Posterior vena cava (tissue), 2 donors: Measurements from ENCODE around the gene CRYBA2. TPM values are rescaled to one million over a fixed set of nuclear protein-coding genes. Genes with fewer than 3 reads are reported as not detected.

Source experiments
- DNase-seq: peaks from one replicate; pipeline ENCODE4 v3.0.0-alpha.2; 2020; ENCODE audit warnings: low spot score
- intact Hi-C, 2 donors: fragments of 100-400 bp; cut with DNase I; formaldehyde crosslinking; loops; one replicate each; pipeline versions ENCODE4 v1.14.1 to v1.14.2; 2022 to 2023
- total RNA-seq, 2 donors: library from RNA; stranded (reverse); fragmentation: NEBNext Ultra II Directional; extraction: Animal tissue kit (Norgen Biotek cat#: 25700); gene quantifications; one replicate each; pipeline ENCODE4 v1.2.1, GENCODE V29; 2021
- donor health status: DM: yes; HTN: yes; CAD: no.
- donor health status: DM: yes; HTN: yes; CAD: no.

The CRYBA2 gene
- total RNA-seq, 2 donors from 2014 or later, result not detected

DNA sequence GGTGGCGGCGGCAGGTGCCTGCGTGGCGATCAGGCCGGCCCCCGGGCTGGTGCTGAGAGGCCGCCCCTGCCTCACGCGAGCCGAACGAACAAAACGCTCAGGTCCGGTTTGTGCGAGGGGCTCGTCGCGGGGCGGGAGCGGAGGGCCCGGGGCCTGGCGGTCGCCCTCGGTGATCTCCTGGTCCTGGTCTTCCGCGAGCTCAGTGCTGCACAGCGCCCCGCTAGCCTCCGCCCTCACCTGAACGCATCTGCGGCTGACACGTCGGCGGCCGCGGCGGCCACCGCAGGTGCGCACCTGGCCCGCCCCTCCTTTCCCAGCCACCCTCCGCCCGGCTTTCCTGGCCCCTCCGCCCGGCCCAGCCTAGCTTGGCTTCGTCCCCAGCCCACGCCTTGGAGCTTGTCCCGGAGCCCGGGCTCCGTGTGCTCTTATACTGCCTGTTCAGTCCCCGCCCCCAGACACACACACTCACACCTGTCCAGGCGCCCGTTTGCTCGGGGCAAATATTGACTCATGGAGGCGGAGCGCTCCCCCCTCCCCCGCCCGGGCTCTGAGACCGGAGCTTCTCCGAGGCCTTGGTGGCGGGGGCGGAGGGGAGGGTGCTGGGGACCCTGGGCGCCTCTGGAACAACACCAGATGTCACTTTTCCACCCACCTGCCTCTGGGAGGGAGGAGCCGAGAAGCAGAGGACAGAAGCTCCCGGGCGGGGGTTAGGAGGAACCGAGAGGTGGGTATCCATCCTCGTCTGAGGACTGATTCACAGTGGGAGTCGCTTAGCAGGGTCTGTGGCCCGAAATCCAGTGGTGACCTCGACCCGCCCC lies 8.6 kb upstream of the CRYBA2 start:
- intact Hi-C loops, result no loop called here
- no peak for DNase-seq

DNA sequence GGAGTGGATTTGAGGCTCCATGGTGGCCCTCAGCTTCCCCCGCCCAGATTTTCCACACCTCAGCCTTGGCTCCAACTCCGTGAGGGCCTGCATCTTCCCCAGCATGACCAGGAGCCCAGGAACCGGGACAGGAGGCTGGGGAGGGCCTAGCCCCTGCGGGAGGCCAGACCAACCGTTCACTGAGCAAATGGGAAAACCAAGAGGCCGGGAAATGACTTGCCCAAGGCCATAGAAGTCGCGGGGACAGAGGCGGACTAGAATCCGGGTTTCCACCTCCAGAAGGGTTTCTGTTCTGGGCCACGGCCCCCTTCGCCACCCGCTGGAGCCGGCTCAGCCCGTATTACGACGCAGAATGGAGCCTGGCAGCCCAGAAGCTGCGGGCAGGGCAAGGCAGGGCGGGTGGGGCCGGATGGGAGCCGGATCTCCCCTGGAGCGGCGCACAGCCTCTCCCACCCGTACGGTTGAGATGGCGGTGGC lies 7.9 kb upstream of the CRYBA2 start:
- intact Hi-C loops, result no loop called here
- DNase-seq, result no peak

DNA sequence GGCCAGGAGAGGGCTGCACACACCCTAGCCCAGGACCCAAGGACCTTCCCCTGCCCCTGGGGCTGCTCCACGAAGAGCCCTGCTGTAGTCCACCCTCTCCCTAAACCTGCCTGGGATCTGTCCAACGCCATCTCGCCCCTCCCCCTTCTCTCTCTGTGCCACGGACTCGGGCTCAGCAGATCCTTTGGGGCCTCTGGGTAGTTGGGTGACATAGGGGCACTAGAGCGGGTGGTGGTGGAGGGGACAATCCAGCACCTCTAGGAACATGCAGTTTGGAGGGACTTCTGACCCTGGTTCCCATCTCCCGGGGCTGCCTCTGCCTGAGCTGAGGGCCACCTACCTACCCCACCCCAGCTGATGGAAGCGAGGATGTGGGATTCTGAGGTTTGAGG lies 7.3 kb upstream of the CRYBA2 start:
- intact Hi-C loops, result no loop called here
- DNase-seq, result no peak

DNA sequence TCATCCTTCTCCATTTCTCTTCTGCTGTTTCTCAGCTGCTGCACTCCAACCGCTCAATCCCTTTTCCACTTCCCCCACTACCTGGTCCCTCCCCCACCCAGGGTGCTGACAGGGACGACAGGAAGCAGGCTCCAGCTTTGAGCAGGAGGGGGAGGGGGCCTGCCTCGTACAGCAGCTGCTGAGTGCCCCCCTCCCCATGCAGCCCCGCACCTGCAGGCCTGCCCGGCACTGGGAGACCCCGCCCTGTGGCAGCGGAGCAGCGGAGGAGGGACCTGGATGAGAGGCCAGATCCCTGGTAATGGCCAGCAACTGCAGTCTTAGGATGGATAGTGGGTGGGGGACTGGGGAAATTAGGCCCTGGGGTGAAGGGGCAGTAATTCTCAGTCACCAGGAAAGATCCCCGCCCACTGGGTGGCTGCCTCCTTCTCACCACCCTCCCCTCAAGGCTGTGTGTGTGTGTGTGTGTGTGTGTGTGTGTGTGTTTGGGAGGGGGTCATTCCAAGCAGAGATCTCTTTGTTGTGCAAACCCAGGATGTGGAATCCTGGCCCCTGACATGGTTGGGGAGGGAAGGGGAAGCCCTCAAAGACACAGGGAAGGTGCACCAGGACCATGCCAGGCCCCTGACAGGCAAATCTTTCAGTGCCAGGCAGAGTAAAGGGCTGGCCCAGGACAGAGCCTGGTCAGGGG lies 6.8 kb upstream of the CRYBA2 start:
- intact Hi-C loops, result no loop called here
- no peak for DNase-seq

DNA sequence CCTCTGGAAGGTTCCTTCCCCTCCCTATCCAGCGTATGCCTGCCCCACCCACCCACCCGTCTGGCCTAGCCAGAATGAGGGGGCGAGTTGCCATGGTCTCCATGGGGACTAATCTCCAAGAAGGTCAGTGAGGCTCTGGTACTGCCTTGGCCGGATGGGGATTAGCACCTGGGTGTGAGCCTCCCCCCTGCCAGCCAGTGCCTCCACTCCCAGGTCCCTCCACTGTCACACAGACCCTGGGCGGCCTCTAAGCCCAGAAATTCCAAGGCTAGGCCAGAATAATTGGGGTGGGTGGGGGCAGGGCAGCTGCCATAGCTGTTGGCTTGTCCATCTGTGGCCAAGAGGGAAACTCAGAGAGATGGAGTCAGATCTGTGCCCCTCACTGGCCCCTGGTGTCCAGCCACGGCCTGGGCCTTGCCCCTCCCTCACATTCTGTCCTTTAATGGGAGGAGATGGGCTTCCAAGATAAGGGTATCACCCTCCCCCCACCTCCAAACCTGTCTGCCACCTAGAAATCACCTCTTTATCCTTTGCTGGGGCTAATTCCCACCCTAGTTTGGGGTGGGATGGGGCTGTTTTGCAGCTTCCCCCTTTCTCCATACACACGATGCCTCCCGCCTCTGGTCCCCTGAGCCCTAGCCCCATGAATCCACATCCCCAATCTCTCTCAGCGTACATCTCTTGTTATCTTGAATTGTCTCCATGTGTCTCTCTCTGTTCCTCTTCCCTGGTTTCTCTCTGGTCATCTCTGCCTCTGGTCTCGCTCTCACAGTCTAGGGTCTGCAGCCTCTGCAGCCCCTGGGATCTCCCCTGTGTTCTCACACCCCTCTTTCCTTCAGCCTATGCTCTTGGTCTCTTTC lies 6.0 kb upstream of the CRYBA2 start:
- DNase-seq, result no peak
- intact Hi-C loops, result no loop called here

DNA sequence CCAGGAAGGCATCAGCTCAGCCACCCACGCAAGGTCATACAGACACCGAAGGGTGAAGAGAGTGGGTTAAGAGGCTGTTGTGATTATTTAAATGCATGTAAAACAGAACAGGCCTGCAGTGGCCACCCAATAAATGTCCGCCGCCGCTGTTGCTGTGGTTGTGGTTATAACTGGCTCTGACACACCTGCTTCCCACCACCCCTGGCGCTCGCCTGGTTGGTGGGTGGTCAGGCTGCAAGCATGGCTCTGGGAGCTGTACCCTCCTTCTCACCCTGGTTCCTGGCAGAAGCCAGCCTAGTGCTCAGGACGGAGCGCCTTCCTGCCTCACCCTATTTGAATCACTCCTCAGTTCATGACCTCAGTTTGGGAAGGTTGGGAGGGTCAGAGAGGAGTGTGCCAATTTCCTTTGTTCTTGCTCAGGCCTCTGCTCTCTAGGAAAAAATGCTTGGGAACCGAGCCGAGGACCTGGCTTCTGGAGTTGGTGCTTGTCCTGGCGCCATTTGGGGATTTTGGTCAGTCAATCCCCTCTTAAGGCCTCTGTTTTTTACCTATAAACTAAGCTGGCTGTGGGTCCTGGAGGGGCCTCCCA lies 5.3 kb upstream of the CRYBA2 start:
- intact Hi-C loops, result no loop called here
- DNase-seq, result no peak

DNA sequence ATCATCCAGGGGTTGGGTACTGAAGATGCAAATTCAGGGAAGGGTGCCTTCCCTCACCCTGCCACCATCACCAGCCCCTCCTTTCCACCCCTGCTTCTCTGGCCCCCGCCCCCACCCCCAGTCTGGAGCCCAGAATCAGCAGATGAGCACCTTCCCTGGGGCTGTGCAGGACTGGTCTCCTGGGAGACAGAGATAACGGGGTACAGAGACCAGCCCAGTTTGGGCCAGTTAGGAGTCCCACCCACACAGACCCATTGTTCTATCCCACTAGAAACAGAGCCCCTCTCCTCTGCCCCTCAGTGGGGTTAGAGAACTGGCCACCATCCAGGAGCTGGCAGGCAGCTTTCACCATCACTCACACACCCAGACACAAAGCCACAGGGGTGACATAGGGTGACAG lies 4.5 kb upstream of the CRYBA2 start:
- DNase-seq, result no peak
- intact Hi-C loops, result no loop called here

DNA sequence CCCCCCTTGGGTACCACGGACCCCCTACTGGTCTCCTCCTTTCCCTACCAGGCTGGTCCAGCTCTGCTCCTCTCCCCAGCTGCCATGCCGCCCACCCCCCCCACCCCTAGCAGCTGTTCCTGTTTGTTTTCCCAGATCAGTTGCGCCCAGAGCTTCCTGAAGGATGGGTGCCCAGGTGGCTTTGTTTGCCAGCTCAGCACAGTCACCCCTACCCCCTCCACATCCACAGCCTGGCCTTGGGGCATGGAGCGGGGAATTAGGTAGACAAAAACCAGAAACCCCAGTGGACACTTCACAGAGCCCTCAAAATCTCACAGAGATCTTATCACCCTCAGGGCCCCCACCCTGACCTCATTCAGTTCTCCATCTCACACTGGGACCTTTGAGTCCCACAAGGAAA lies 3.7 kb upstream of the CRYBA2 start:
- intact Hi-C loops, result no loop called here

DNA sequence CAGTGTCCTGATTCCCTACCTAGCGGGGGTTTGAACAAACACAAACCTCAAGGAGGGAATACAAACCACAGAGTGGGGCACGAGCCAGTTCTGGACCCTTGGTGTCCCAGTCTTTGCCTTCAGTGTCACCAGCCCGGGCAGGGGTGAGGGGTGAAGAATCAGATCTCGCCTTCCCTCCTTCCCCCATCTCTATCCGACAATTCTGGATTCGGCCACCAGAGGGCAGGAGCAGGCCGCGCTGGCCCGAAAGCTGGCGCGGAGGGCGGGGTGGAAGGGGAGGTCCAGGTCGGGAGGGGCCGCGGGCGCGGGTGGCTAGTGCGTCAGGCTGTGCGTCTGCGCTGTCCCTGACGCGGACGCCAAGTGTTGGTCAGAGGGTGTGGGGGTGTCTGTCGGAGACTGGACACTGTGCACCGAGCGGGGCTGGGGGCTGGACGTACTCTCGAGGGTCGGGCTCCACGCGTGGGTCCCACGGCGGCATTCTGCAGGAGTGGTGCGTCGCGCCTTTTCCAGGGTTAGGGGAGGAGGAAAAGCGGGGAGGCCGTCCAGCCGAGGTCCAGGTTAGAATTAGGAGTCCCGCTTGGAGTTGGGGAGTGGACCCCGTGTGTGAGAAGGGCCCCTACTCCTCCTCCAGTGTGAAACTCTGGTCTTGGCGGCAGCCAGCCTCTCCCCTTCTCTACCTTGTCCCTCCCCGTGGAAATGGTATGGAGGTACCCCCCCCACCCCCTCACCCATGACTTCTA lies 2.9 kb upstream of the CRYBA2 start:
- intact Hi-C loops, result no loop called here
- peak; percentile 96 for DNase-seq

More for the DNA sequence above, 3.7 kb upstream of the CRYBA2 start:
- no peak for DNase-seq

DNA sequence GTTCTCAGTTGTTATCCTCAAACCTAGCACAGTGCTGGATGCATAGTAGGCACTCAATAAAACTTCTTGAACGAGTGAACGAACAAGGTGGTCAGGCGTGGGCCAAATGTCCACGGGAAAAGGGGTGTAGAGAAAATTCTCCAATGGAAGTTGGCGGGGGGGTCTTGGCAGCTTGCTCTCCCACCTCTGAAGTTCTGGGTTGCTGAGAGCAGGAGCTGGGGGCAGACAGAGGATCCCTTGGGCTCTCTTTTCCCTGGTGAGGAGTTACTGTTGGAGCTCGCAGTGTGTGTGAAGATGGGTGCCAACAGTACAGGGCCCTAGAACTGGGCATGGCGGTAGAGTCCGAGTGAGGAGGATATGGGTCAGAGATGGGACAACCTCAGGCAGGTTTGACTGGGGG lies 2.3 kb upstream of the CRYBA2 start:
- intact Hi-C loops, result no loop called here
- DNase-seq, result no peak

DNA sequence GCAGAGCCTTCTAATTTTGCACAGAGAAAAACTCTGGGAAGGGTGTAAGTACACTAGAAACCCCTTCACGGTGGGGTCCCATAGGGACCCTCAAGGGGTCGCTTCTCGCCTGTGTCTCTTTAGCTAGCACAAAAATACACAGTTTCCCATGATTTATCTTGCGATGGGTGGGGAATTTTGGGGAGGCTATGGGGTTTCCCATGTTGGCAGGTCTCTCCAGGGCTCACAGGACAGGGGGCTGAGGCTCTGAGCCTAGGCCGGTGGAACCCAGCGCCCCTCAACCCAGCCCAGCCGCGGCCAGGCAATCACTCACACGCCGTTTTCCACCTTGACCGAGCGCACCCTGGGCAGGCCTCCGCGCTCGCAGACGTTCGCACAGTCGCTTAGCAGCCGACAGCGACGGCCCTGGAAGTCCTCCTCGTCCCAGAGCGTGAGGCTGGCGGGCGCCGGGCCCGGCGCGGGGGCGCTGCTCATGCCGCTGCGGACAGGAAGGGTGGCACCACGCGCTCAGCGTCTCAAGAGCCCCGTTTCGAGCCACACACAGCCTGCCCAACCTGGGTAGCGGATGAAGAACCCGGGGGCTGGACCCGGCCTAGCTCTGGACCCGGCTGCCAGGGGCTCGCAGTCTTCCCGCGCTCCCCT lies 398 bp downstream of the CRYBA2 start:
- DNase-seq, result peak; percentile 73

DNA sequence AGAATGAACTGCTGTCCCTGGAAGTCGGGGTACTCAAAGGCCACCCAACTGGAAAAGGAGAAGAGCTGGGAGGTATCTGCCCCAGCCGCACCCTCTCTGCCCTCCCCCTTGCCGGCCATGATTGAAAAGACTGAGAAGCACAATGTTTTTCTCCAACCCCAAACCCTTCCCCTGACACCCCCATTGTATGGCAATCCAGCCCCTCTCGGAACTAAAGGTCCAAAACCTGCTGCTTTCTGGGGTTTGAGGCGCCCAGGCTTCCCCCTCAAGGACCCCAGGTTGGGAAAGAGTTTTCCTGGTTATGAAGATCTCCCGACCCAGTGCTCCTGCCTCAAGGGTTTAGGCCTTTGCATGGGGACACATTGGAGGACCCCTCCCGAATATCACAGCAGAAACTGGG lies 1.0 kb downstream of the CRYBA2 start:
- intact Hi-C loops, result no loop called here
- peak; percentile 23 for DNase-seq

More for the DNA sequence above, 398 bp downstream of the CRYBA2 start:
- intact Hi-C loops, result no loop called here

DNA sequence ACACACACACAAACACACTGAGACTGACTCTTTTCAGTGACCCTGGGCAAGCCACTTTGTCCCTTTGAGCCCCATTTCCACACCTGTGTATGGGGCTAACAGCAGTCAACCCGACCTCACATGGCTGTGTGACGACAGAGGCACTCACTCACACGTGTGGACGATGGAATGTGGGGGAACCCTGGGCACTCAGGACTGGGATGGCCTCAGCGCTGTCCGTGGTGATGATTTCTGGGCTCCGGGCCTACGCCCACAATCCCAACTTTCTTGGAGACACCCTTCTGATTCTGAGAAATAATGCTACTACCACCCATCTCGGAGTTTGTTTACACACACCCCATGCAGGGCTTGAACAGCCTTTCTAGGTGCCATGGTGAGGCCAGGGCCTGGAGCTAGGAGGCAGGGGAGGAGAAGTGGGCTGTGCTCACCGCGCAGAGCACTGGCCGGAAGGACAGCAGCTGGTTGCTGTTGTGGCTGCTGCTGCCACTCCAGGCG lies 1.5 kb downstream of the CRYBA2 start:
- intact Hi-C loops, result no loop called here
- DNase-seq, result peak; percentile 76

DNA sequence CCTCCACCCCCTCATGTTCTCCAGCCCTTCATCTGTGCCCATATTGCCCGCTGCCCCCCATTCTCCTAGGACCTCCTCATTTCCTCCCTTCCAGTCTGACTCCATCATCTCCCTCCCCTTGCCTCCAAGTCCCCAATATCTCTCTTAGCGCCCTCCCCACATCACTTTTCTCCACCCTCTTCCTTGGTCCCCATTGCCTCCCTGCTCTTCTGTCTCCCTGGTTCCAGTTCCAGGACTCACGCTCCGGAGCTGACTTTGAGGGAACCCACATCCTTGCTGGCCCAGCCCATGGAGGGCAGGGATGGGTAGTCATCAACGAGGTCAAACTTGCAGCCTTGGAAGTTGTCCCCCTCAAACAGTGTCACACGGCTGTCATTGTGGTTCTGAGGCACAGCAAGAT lies 2.6 kb downstream of the CRYBA2 start:
- intact Hi-C loops, result no loop called here

DNA sequence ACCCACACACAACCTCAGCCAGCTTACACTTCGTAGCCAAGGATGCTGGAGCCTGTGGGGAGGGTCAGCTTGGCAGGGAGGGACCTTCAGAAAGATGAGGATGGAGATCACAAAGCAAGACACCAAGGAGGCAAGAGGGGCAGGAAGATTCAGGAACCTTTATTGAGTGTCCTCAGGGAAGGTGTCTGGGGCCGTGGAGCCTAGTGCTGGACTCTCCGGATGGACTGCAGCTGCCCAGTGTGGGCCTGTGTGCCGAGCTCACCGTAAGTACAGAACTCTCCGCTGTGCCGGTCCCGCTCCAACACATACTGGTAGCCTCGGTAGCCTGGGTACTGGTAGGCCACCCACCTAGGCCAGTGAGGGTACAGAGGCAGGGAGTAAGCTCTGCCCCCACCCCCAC lies 3.2 kb downstream of the CRYBA2 start:
- peak; percentile 69 for DNase-seq
- intact Hi-C loops, result no loop called here

More for the DNA sequence above, 2.6 kb downstream of the CRYBA2 start:
- DNase-seq, result peak; percentile 35

DNA sequence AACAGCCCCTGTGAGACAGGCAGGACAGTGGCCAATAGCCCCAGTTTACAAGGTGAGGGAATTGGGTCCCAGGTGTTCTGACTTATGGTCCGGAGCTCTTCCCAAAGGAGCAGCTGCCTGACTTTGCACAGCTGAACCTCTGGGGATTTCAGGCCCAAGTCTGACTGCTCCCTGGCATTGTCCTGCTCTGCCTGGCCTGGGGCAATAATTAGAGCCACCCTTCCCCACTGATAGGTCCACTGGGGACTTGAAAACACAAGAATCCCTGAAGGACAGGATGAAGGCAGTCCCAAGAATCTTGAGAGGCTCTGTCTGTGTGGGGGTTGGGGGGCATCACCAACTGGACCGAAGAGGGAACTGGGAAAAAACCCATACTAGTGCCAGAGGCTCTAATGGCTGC lies 4.6 kb downstream of the CRYBA2 start:
- DNase-seq, result peak; percentile 42
- intact Hi-C loops, result no loop called here

DNA sequence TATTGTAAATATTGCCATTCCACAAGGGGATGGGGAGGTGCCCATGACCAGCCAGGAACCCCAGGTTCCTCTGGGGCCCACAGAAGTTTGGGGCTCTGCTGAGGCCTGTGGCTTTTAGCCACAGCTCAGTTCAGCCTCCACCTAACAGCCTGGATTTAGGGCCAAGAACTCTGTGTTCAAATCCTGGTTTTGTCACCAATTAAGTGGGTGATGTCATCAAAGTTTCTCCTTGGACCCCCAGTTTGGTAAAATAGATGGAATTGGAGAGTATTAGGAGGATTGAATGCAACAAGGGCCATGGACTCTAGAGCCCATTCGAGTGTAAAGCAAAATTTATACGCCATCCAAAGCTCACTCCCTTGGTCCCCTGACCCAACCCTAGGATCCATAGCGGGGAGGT lies 5.1 kb downstream of the CRYBA2 start:
- DNase-seq, result peak; percentile 6

DNA sequence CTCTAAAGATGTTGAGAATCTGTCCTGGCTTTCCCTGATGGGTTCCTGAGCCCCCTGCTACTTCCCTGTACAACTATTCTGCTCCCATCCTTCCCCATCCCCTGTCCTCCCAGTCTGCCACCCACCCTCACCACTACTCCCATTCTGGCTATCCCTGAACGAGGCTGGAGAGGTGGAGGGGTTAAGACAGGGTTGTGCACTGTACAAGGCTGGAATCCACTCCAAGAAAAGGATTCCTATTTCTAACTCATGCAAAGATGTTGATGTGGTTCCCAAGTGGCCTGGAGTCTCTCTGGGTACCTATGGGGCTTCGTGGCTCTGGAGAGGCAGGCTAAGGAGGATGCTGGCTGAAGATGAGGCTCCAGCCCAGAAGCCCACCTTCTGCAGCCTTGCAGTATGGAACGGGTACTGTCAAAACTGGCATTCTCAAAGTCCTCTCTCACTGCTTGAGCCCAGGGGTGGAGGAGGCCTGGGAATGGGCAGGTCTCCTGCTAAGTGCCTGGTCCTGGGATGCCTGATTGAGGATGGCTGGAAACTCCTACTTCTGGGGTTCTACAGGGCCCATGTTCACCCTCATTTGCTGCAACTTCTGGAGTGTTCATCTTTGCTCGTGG lies 7.0 kb downstream of the CRYBA2 start:
- DNase-seq, result peak; percentile 65
- intact Hi-C loops, result no loop called here

More for the DNA sequence above, 5.1 kb downstream of the CRYBA2 start:
- intact Hi-C loops, result no loop called here
